IMR-90 (cell line): ENCODE data around the gene TMEM212. TPM values are rescaled to one million over a fixed set of nuclear protein-coding genes. Genes with fewer than 3 reads are reported as not detected.

ENCODE experiments used
- ATAC-seq: fragments of 200-7000 bp; cut with Tn5 transposase; 2 replicates; pipeline ENCODE4 v1.9.1; 2020; ENCODE audit warnings: low read depth, mild to moderate bottlenecking, moderate library complexity
- BruUV-seq: library from RNA; stranded (reverse); fragments of 400-500 nt; replicated peaks from 2 replicates; lab custom pipeline; 2021; lab: Mats Ljungman, UMichigan
- CTCF ChIA-PET: fragments of 300-600 bp; formaldehyde crosslinking; extraction: SDS; loops from one replicate; lab custom pipeline; 2021; ENCODE audit warnings: antibody characterized with exemption; lab: Yijun Ruan, JAX
- POLR2A ChIA-PET: fragments of 300-600 bp; sonication (Branson Sonifier 250); formaldehyde crosslinking; loops from one replicate; lab custom pipeline; 2022; ENCODE audit warnings: antibody characterized with exemption; ENCODE audit not compliant: unreplicated experiment; lab: Charles Lee
- DNase-seq: peaks from one replicate; pipeline ENCODE4 v3.0.0; 2013
- H2AFZ ChIP-seq: replicated peaks from 2 replicates; pipeline ENCODE3; 2013; ENCODE audit warnings: low read length, mild to moderate bottlenecking; ENCODE audit not compliant: poor library complexity
- H2AK5ac ChIP-seq: 2 replicates; pipeline ENCODE4 v1.6.1; 2013; ENCODE audit warnings: low read depth, low read length, inconsistent platforms
- H2AK9ac ChIP-seq: replicated peaks from 2 replicates; pipeline ENCODE3; 2013; ENCODE audit warnings: mild to moderate bottlenecking, low read depth, low read length, moderate library complexity; ENCODE audit not compliant: poor library complexity
- H2BK120ac ChIP-seq: 2 replicates; pipeline ENCODE4 v1.6.1; 2013; ENCODE audit warnings: low read depth, low read length, inconsistent platforms
- H2BK15ac ChIP-seq: 3 replicates; pipeline ENCODE4 v1.6.1; 2013; ENCODE audit warnings: low read depth, low read length, inconsistent platforms
- H2BK20ac ChIP-seq: 2 replicates; pipeline ENCODE4 v1.6.1; 2013; ENCODE audit warnings: low read depth, mild to moderate bottlenecking, inconsistent platforms, low read length, moderate library complexity
- H2BK5ac ChIP-seq: 2 replicates; pipeline ENCODE4 v1.6.1; 2013; ENCODE audit warnings: mild to moderate bottlenecking, low read depth, low read length, inconsistent platforms; ENCODE audit not compliant: poor library complexity, severe bottlenecking
- H3K14ac ChIP-seq: replicated peaks from 2 replicates; pipeline ENCODE4 v1.6.1; 2013; ENCODE audit warnings: low read depth, low read length, inconsistent platforms
- H3K18ac ChIP-seq: 2 replicates; pipeline ENCODE4 v1.6.1; 2013; ENCODE audit warnings: low read depth, low read length, control low read depth
- H3K23ac ChIP-seq: 2 replicates; pipeline ENCODE4 v1.6.1; 2013; ENCODE audit warnings: low read depth, low read length, inconsistent platforms
- H3K27ac ChIP-seq: 2 replicates; pipeline ENCODE4 v1.5.1; 2013; ENCODE audit warnings: mild to moderate bottlenecking, control low read depth, low read length; ENCODE audit not compliant: insufficient read depth
- H3K27me3 ChIP-seq: 2 replicates; pipeline ENCODE4 v1.6.1; 2013; ENCODE audit warnings: low read length; ENCODE audit not compliant: control insufficient read depth, insufficient read depth
- H3K36me3 ChIP-seq: 2 replicates; pipeline ENCODE4 v1.6.1; 2013; ENCODE audit warnings: low read length, mixed read lengths; ENCODE audit not compliant: control insufficient read depth, insufficient read depth
- H3K4ac ChIP-seq: 2 replicates; pipeline ENCODE4 v1.6.1; 2013; ENCODE audit warnings: low read depth, low read length, inconsistent platforms
- H3K4me1 ChIP-seq: 2 replicates; pipeline ENCODE4 v1.6.1; 2013; ENCODE audit warnings: low read length, mixed read lengths; ENCODE audit not compliant: control insufficient read depth, insufficient read depth
- H3K4me2 ChIP-seq: 2 replicates; pipeline ENCODE4 v1.6.1; 2013; ENCODE audit warnings: low read depth, mild to moderate bottlenecking, control low read depth, low read length, moderate library complexity
- H3K4me3 ChIP-seq: 2 replicates; pipeline ENCODE4 v1.5.1; 2013; ENCODE audit warnings: low read depth, mild to moderate bottlenecking, control low read depth, low read length, moderate library complexity; ENCODE audit not compliant: insufficient read depth
- H3K56ac ChIP-seq: 2 replicates; pipeline ENCODE4 v1.6.1; 2013; ENCODE audit warnings: low read length, inconsistent platforms; ENCODE audit not compliant: insufficient read depth; ENCODE audit errors: extremely low read depth
- H3K79me1 ChIP-seq, 2 experiments: 2 replicates each; pipeline ENCODE4 v1.6.1; 2013; ENCODE audit warnings: low read length in 2 of 2, inconsistent platforms in 1 of 2, low read depth in 1 of 2
- H3K9ac ChIP-seq: 2 replicates; pipeline ENCODE4 v1.6.1; 2013; ENCODE audit warnings: low read depth, low read length, control low read depth
- H3K9me1 ChIP-seq: 2 replicates; pipeline ENCODE4 v1.6.1; 2013; ENCODE audit warnings: low read length, inconsistent platforms; ENCODE audit not compliant: insufficient read depth
- H3K9me3 ChIP-seq: 2 replicates; pipeline ENCODE4 v1.6.1; 2013; ENCODE audit warnings: low read length; ENCODE audit not compliant: control insufficient read depth, insufficient read depth
- H4K20me1 ChIP-seq: 2 replicates; pipeline ENCODE4 v1.6.1; 2013; ENCODE audit warnings: low read length, inconsistent platforms; ENCODE audit not compliant: insufficient read depth
- H4K5ac ChIP-seq: 2 replicates; pipeline ENCODE4 v1.6.1; 2013; ENCODE audit warnings: mild to moderate bottlenecking, low read depth, low read length, control low read depth
- H4K8ac ChIP-seq, 2 experiments: 2 replicates each; pipeline ENCODE4 v1.6.1; 2013; ENCODE audit warnings: low read depth in 2 of 2, low read length in 2 of 2, control low read depth in 1 of 2, inconsistent platforms in 1 of 2
- H4K91ac ChIP-seq: 2 replicates; pipeline ENCODE4 v1.6.1; 2013; ENCODE audit warnings: low read depth, low read length, inconsistent platforms; ENCODE audit not compliant: insufficient read depth
- BHLHE40 ChIP-seq: fragments of 150-350 bp; IDR thresholded peaks from 2 replicates; pipeline ENCODE4 v1.6.1; 2016; ENCODE audit warnings: mild to moderate bottlenecking, low read depth, low read length
- CEBPB ChIP-seq: IDR thresholded peaks from 2 replicates; pipeline ENCODE4 v1.6.1; 2012; ENCODE audit warnings: low read depth, low read length, improper control_type of control experiment
- ELK1 ChIP-seq: fragments of 150-350 bp; IDR thresholded peaks from 2 replicates; pipeline ENCODE4 v1.6.1; 2016; ENCODE audit warnings: low read depth, mild to moderate bottlenecking, low read length, moderate library complexity, borderline replicate concordance
- FOS ChIP-seq: fragments of 150-350 bp; IDR thresholded peaks from 2 replicates; pipeline ENCODE4 v1.6.1; 2016; ENCODE audit warnings: low read depth, low read length
- NFE2L2 ChIP-seq: fragments of 150-350 bp; IDR thresholded peaks from 2 replicates; pipeline ENCODE4 v1.6.1; 2016; ENCODE audit warnings: low read depth, mild to moderate bottlenecking, low read length
- RCOR1 ChIP-seq: IDR thresholded peaks from 2 replicates; pipeline ENCODE4 v1.6.1; 2012; ENCODE audit warnings: mild to moderate bottlenecking, low read length, improper control_type of control experiment; ENCODE audit not compliant: insufficient replicate concordance
- SMC3 ChIP-seq: fragments of 150-350 bp; IDR thresholded peaks from 2 replicates; pipeline ENCODE4 v1.6.1; 2016; ENCODE audit warnings: low read depth, mild to moderate bottlenecking, antibody characterized with exemption, low read length, moderate library complexity
- WGBS, 2 experiments: methylation state at CpG; one replicate each; pipeline versions ENCODE4 v1.1.5 to v1.1.7; 2013; ENCODE audit warnings: missing lambda C conversion rate in 2 of 2; ENCODE audit not compliant: insufficient read length in 1 of 2; ENCODE audit errors: extremely low coverage in 2 of 2; 5-methylcytosine and 5-hydroxymethylcytosine counted together
- dilution Hi-C: fragments of 300-500 bp; cut with HindIII; formaldehyde crosslinking; loops from one replicate; pipeline ENCODE4 v1.14.3; 2018; ENCODE audit warnings: low sequenced_read_pairs; ENCODE audit not compliant: unreplicated experiment
- in situ Hi-C: fragments of 300-500 bp; cut with MboI; formaldehyde crosslinking; loops from 3 replicates; pipeline ENCODE4 v1.14.3; 2019; ENCODE audit warnings: low sequenced_read_pairs, inconsistent platforms, mixed read lengths
- intact Hi-C: fragments of 100-400 bp; cut with micrococcal nuclease; formaldehyde crosslinking; loops from 2 replicates; pipeline ENCODE4 v1.10.0; 2022
- polyA plus RNA-seq, 3 experiments: library from polyadenylated mRNA; depleted of rRNA; stranded (reverse); fragments of >200 nt; gene quantifications; 2 replicates each; pipeline ENCODE4 v1.2.3, GENCODE V29; 2012; ENCODE audit warnings: low replicate concordance in 1 of 3
- total RNA-seq: library from RNA; depleted of rRNA; stranded (reverse); fragments of >200 nt; gene quantifications from 2 replicates; pipeline ENCODE4 v1.2.3, GENCODE V29; 2012

The TMEM212 gene
- total and polyA plus RNA-seq, 2 of the 4 experiments (the other 2 are of a cell fraction) = not detected

- Histone ChIP-seq H2BK15ac (no peak overlapping the region), H2BK5ac (no peak overlapping the region), H3K4me3 (no peak overlapping the region), H2AK9ac (no peak overlapping the region), H3K23ac (no peak overlapping the region), H2BK120ac (0 out of 2 replicates have a peak overlapping the region, but pooled peaks have one; percentile 22), H3K4me1 (peaks cover 12% of the 10 kb centered on the region), H2AFZ (no peak overlapping the region), H2BK20ac (no peak overlapping the region), H3K4me2 (no peak overlapping the region), H3K56ac (no peak overlapping the region), H4K8ac (no peak overlapping the region; a peak in 1 of 4 replicates), H4K5ac (no peak overlapping the region), H3K27me3 (no peaks in the 10 kb centered on the region), H3K27ac (no peak overlapping the region), H2AK5ac (no peak overlapping the region), H4K91ac (no peak overlapping the region), H3K79me1 (no peaks in the 10 kb centered on the region), H3K18ac (no peak overlapping the region), H3K14ac (no peak overlapping the region), H3K36me3 (no peaks in the 10 kb centered on the region), H3K9me1 (peaks cover 3% of the 10 kb centered on the region), H3K4ac (no peak overlapping the region; the same call in 1 of the 2 replicates), H4K20me1 (no peaks in the 10 kb centered on the region), H3K9me3 (peaks cover 9% of the 10 kb centered on the region), H3K9ac (no peak overlapping the region)
- intact Hi-C loops = no loop called here
- no CpG with 5 or more reads among the region's 6 CpGs for WGBS, 2 experiments
- ChIA-PET POLR2A (interaction anchor here (0.6 kb wide), 1 partner anchor 599 kb away, joined by 3 read pairs; no protein-coding TSS in a partner anchor), CTCF (interaction anchor here (1.0 kb wide), 2 partner anchors 18 to 43 kb away, joined by 3 to 4 read pairs; no protein-coding TSS in a partner anchor)
- dilution Hi-C loops = no loop called here
- no peak for ATAC-seq
- no peak for DNase-seq
- TF ChIP-seq ELK1 = no peak
- TF ChIP-seq RCOR1 = no peak
- no peak for TF ChIP-seq CEBPB
- no peak for TF ChIP-seq SMC3
- TF ChIP-seq BHLHE40 = no peak
- TF ChIP-seq NFE2L2 = no peak
- no peak for TF ChIP-seq FOS
- in situ Hi-C loops = no loop called here
- no TSS peak for BruUV-seq
Measured at GRCh38 chr3:171849617-171850319, 6.6 kb downstream of the TMEM212 start.
